HepG2 (cell line): ENCODE measurements around the gene NCOA3. TPM values are rescaled to one million over a fixed set of nuclear protein-coding genes. Genes with fewer than 3 reads are reported as not detected.
"Not testable (repeated sequence)": the region's sequence is repeated elsewhere in the genome, so short reads cannot be mapped to it uniquely, and the experiment has no call there.

Experiments
- ATAC-seq: fragments of 200-7000 bp; cut with Tn5 transposase; 3 replicates; pipeline ENCODE4 v1.9.1; 2020; ENCODE audit warnings: mild to moderate bottlenecking, moderate library complexity
- BruUV-seq: library from RNA; stranded (reverse); fragments of 400-500 nt; replicated peaks from 2 replicates; lab custom pipeline; 2021; lab: Mats Ljungman, UMichigan
- CTCF ChIA-PET: fragments of 300-600 bp; formaldehyde crosslinking; extraction: SDS; loops from one replicate; lab custom pipeline; 2021; ENCODE audit warnings: low total read pairs, inconsistent platforms, low intra/inter-chr PET ratio; lab: Yijun Ruan, JAX
- POLR2A ChIA-PET: fragments of 350-600 bp; sonication (Branson Sonifier 250); formaldehyde crosslinking; loops from one replicate; lab custom pipeline; 2020; ENCODE audit warnings: antibody characterized with exemption, inconsistent platforms; lab: Yijun Ruan, JAX
- DNase-seq: peaks from one replicate; pipeline ENCODE4 v3.0.0-alpha.2; 2015; ENCODE audit warnings: low spot score
- FAIRE-seq: peaks from 3 replicates; lab custom pipeline; 2011; peaks lifted over from hg19 to GRCh38; lab: Jason Lieb, UNC
- H2AFZ ChIP-seq: one replicate; pipeline ENCODE4 v1.6.1; 2011; ENCODE audit warnings: low read length, inconsistent platforms
- H3K27ac ChIP-seq: fragments of 300-600 bp; 3 replicates; pipeline ENCODE4 v1.8.0; 2011; ENCODE audit warnings: mixed run types, mild to moderate bottlenecking, mixed read lengths, low read length, inconsistent platforms; ENCODE audit not compliant: insufficient read depth; ENCODE audit errors: extremely low read length
- H3K27me3 ChIP-seq, 2 experiments: fragments of 200-600 bp in 1 of 2; 2 replicates in 1 of 2; 3 replicates in 1 of 2; pipeline versions ENCODE4 v1.6.0 to v1.8.0; 2011; ENCODE audit warnings: low read length in 2 of 2, mild to moderate bottlenecking in 2 of 2, moderate library complexity in 2 of 2, inconsistent platforms in 1 of 2; ENCODE audit not compliant: insufficient read depth in 2 of 2, control insufficient read depth in 1 of 2
- H3K36me3 ChIP-seq, 2 experiments: fragments of 200-600 bp in 1 of 2; replicated peaks in 1 of 2; 2 replicates in 1 of 2; 3 replicates in 1 of 2; pipeline versions ENCODE4 v1.5.1 to v1.8.0; 2011; ENCODE audit warnings: low read length in 2 of 2, inconsistent platforms in 1 of 2; ENCODE audit not compliant: insufficient read depth in 2 of 2, control insufficient read depth in 1 of 2
- H3K4me1 ChIP-seq: 2 replicates; pipeline ENCODE4 v1.5.1; 2012; ENCODE audit warnings: low read length, inconsistent platforms; ENCODE audit not compliant: insufficient read depth
- H3K4me2 ChIP-seq: 2 replicates; pipeline ENCODE4 v1.6.0; 2011; ENCODE audit warnings: low read depth, low read length, inconsistent platforms
- H3K4me3 ChIP-seq, 3 experiments: fragments of 200-600 bp in 1 of 3; sonication (generic), shearing (Covaris generic) in 1 of 3; replicated peaks in 1 of 3; 2 replicates each; pipeline ENCODE4 v1.5.1; 2011 to 2016; ENCODE audit warnings: low read length in 3 of 3, inconsistent platforms in 2 of 3, low read depth in 2 of 3, mild to moderate bottlenecking in 2 of 3, control low read depth in 1 of 3, mixed read lengths in 1 of 3; ENCODE audit not compliant: insufficient read depth in 1 of 3
- H3K79me2 ChIP-seq: one replicate; pipeline ENCODE4 v1.6.1; 2011; ENCODE audit warnings: low read length, inconsistent platforms; ENCODE audit not compliant: insufficient read depth
- H3K9ac ChIP-seq: 2 replicates; pipeline ENCODE4 v1.6.0; 2011; ENCODE audit warnings: mild to moderate bottlenecking, low read depth, low read length, inconsistent platforms; ENCODE audit not compliant: insufficient read depth
- H3K9me3 ChIP-seq: 2 replicates; pipeline ENCODE4 v1.5.1; 2012; ENCODE audit warnings: mild to moderate bottlenecking, low read length
- H4K20me1 ChIP-seq: 2 replicates; pipeline ENCODE4 v1.6.0; 2011; ENCODE audit warnings: inconsistent platforms, mild to moderate bottlenecking, low read length, moderate library complexity; ENCODE audit not compliant: insufficient read depth
- ELK4 ChIP-seq: sonication (generic); formaldehyde crosslinking; IDR thresholded peaks from 2 replicates; pipeline ENCODE4 v1.9.0; 2021; ENCODE audit warnings: missing genetic modification reagents, borderline replicate concordance
- FUBP1 ChIP-seq: sonication (generic); formaldehyde crosslinking; IDR thresholded peaks from 2 replicates; pipeline ENCODE4 v1.5.1; 2020; ENCODE audit warnings: missing genetic modification reagents, mild to moderate bottlenecking, borderline replicate concordance
- MXD4 ChIP-seq: IDR thresholded peaks from 2 replicates; pipeline ENCODE4 v1.6.1; 2016; ENCODE audit warnings: mild to moderate bottlenecking, missing biosample characterization, missing genetic modification reagents
- RAD21 ChIP-seq: fragments of 450-650 bp; formaldehyde crosslinking; IDR thresholded peaks from 2 replicates; pipeline ENCODE4 v1.5.0; 2020; ENCODE audit warnings: mild to moderate bottlenecking
- RFXANK ChIP-seq: IDR thresholded peaks from 2 replicates; pipeline ENCODE4 v1.6.1; 2016
- SNAI1 ChIP-seq: sonication (generic); formaldehyde crosslinking; IDR thresholded peaks from 2 replicates; pipeline ENCODE4 v1.5.0; 2020; ENCODE audit warnings: mild to moderate bottlenecking, missing genetic modification reagents, borderline replicate concordance
- ZFP62 ChIP-seq: sonication (generic); formaldehyde crosslinking; IDR thresholded peaks from 2 replicates; pipeline ENCODE4 v1.4.0; 2020; ENCODE audit warnings: missing genetic modification reagents
- ZNF629 ChIP-seq: sonication (generic); formaldehyde crosslinking; conservative IDR thresholded peaks from 2 replicates; pipeline ENCODE4 v1.5.0; 2020; ENCODE audit warnings: missing genetic modification reagents
- ZNF644 ChIP-seq: IDR thresholded peaks from 2 replicates; pipeline ENCODE4 v1.6.1; 2016; ENCODE audit warnings: low read depth
- WGBS: methylation state at CpG from one replicate; pipeline ENCODE4 v1.1.6; 2017; ENCODE audit warnings: low lambda C conversion rate; 5-methylcytosine and 5-hydroxymethylcytosine counted together
- in situ Hi-C: cut with HindIII; loops from 2 replicates; pipeline ENCODE4 v1.10.0; 2017; ENCODE audit warnings: low pct_unique_long_range_greater_than_20kb; ENCODE audit not compliant: extremely low pct_ligation_motif_present
- intact Hi-C: fragments of 100-400 bp; cut with micrococcal nuclease; formaldehyde crosslinking; loops from one replicate; pipeline ENCODE4 v1.10.0; 2022; ENCODE audit not compliant: unreplicated experiment
- polyA plus RNA-seq, 8 experiments: library from polyadenylated mRNA; depleted of rRNA in 3 of 8; stranded (reverse) in 7 of 8; unstranded in 1 of 8; fragments of >200 nt; fragmentation: Illumina TruSeq in 4 of 8; extraction: Trizol in 4 of 8; gene quantifications; 2 replicates each; pipeline versions ENCODE4 v1.2.1 to v1.2.3, GENCODE V29; 2011 to 2016; ENCODE audit warnings: low read depth in 4 of 8, missing spikeins in 1 of 8, mixed read lengths in 1 of 8; ENCODE audit not compliant: insufficient read depth in 1 of 8
- total RNA-seq, 5 experiments: library from RNA; depleted of rRNA; stranded (reverse); fragments of >200 nt; fragmentation: Illumina TruSeq; extraction: Trizol; gene quantifications; 2 replicates each; pipeline ENCODE4 v1.2.3, GENCODE V29; 2016; ENCODE audit warnings: low read depth in 1 of 5

NCOA3 gene
- total and polyA plus RNA-seq, 2 of the 13 experiments (the other 11 are each of a cell fraction or from before 2014, with no cell fraction given), result 35.0 to 56.8 TPM

GRCh38 chr20:47459344-47460073 lies 42.2 kb upstream of the NCOA3 start (continued):
- 0 out of 2 replicates have a peak, but pooled peaks have one; percentile 44 for TF ChIP-seq SNAI1
- no peak for TF ChIP-seq ZNF644
- TF ChIP-seq ZFP62 (CRISPR knock-in tag), result no peak
- TF ChIP-seq RAD21 (CRISPR knock-in tag), result no peak
- no peak for TF ChIP-seq RFXANK (CRISPR knock-in tag)
- no peak for TF ChIP-seq MXD4
- no peak for TF ChIP-seq ELK4 (CRISPR knock-in tag)

- H4K20me1 ChIP-seq, CTCF ChIA-PET, DNase-seq, H2AFZ ChIP-seq, POLR2A ChIA-PET, H3K4me3 ChIP-seq, H3K36me3 ChIP-seq, H3K27me3 ChIP-seq, H3K4me2 ChIP-seq, in situ Hi-C loops, FAIRE-seq, H3K79me2 ChIP-seq, H3K9me3 ChIP-seq, H3K27ac ChIP-seq, ATAC-seq, H3K9ac ChIP-seq, BruUV-seq: not testable (repeated sequence)
- 97% methylated on average over 6 of the region's 6 CpGs for WGBS
- peak; percentile 64 for TF ChIP-seq ZNF629 (CRISPR knock-in tag)
- 0 out of 2 replicates have a peak, but pooled peaks have one; percentile 31 for TF ChIP-seq FUBP1
- H3K4me1 ChIP-seq, result peaks cover 89% of the 10 kb centered on the region
- intact Hi-C loops, result loop anchor here (5.0 kb wide), 1 partner anchor 117 kb away; no protein-coding TSS in a partner anchor
Measured at GRCh38 chr20:47460761-47461112, 41.0 kb upstream of the NCOA3 start.
